OCI-LY1 (cell line): ENCODE measurements around the gene CACNA1I.

ENCODE experiments used
- H2AFZ ChIP-seq: fragments of 200-600 bp; sonication (generic), shearing (Covaris generic); 2 replicates; pipeline ENCODE4 v1.6.0; 2014; ENCODE audit warnings: antibody characterized with exemption, mild to moderate bottlenecking, low read length
- H3F3A ChIP-seq: fragments of 200-600 bp; sonication (generic), shearing (Covaris generic); 2 replicates; pipeline ENCODE4 v1.6.0; 2014; ENCODE audit warnings: mild to moderate bottlenecking, antibody characterized with exemption, low read length, moderate library complexity; ENCODE audit not compliant: insufficient read depth
- H3K27ac ChIP-seq: fragments of 200-600 bp; sonication (generic); 2 replicates; pipeline ENCODE4 v1.5.1; 2014; ENCODE audit warnings: low read length, mixed run types, mild to moderate bottlenecking, low read depth; ENCODE audit not compliant: poor library complexity, severe bottlenecking
- H3K27me3 ChIP-seq: fragments of 200-600 bp; sonication (generic); 2 replicates; pipeline ENCODE4 v1.6.0; 2014; ENCODE audit warnings: antibody characterized with exemption, mild to moderate bottlenecking, low read length, moderate library complexity; ENCODE audit not compliant: insufficient read depth
- H3K36me3 ChIP-seq: fragments of 200-600 bp; sonication (generic); 2 replicates; pipeline ENCODE4 v1.6.1; 2014; ENCODE audit warnings: mild to moderate bottlenecking, antibody characterized with exemption, low read length, moderate library complexity, mixed read lengths; ENCODE audit not compliant: insufficient read depth
- H3K4me1 ChIP-seq: fragments of 200-600 bp; sonication (generic); 2 replicates; pipeline ENCODE4 v1.5.1; 2014; ENCODE audit warnings: mild to moderate bottlenecking, low read length, moderate library complexity; ENCODE audit not compliant: insufficient read depth, severe bottlenecking
- H3K4me2 ChIP-seq: fragments of 200-600 bp; sonication (generic), shearing (Covaris generic); 2 replicates; pipeline ENCODE4 v1.6.1; 2014; ENCODE audit warnings: low read length
- H3K4me3 ChIP-seq: fragments of 200-600 bp; sonication (generic); 2 replicates; pipeline ENCODE4 v1.5.1; 2014; ENCODE audit warnings: low read length, low read depth, mild to moderate bottlenecking, mixed read lengths; ENCODE audit not compliant: poor library complexity, severe bottlenecking
- H3K79me2 ChIP-seq: fragments of 200-600 bp; shearing (Covaris generic); 2 replicates; pipeline ENCODE4 v1.6.1; 2016; ENCODE audit warnings: mixed run types, low read length, mixed read lengths; ENCODE audit not compliant: insufficient read depth
- H3K9ac ChIP-seq: fragments of 200-600 bp; sonication (generic), shearing (Covaris generic); 2 replicates; pipeline ENCODE4 v1.6.1; 2014; ENCODE audit warnings: mild to moderate bottlenecking, low read length, mixed read lengths
- H3K9me2 ChIP-seq: fragments of 200-600 bp; sonication (generic), shearing (Covaris generic); 2 replicates; pipeline ENCODE4 v1.6.1; 2014; ENCODE audit warnings: low read depth, mild to moderate bottlenecking, low read length, mixed read lengths
- H3K9me3 ChIP-seq: fragments of 200-600 bp; shearing (Covaris generic); 2 replicates; pipeline ENCODE4 v1.6.1; 2014; ENCODE audit warnings: low read length, mixed read lengths
- H4K20me1 ChIP-seq: fragments of 200-600 bp; sonication (generic), shearing (Covaris generic); 2 replicates; pipeline ENCODE4 v1.6.0; 2016; ENCODE audit warnings: mild to moderate bottlenecking, low read length; ENCODE audit not compliant: insufficient read depth
- CTCF ChIP-seq: fragments of 200-600 bp; sonication (generic), shearing (Covaris generic); IDR thresholded peaks from 2 replicates; pipeline ENCODE4 v1.5.1; 2017; ENCODE audit warnings: mild to moderate bottlenecking, antibody characterized with exemption, low read length, moderate library complexity, mixed read lengths
- EZH2 ChIP-seq: fragments of 200-600 bp; sonication (generic), shearing (Covaris generic); IDR thresholded peaks from 2 replicates; pipeline ENCODE4 v1.8.0; 2017; ENCODE audit warnings: borderline replicate concordance, mixed run types, mild to moderate bottlenecking, antibody characterized with exemption, low read length, moderate library complexity, mixed read lengths

Gene CACNA1I

GRCh38 chr22:39710380-39711150, 140.0 kb downstream of the CACNA1I start:
- Histone ChIP-seq H3K4me1 (no peaks in the 10 kb centered on the region), H3K9ac (no peak overlapping the region), H3K27me3 (peaks cover 9% of the 10 kb centered on the region; the same call in 1 of the 2 replicates), H3K4me2 (no peak overlapping the region), H3K9me2 (no peaks in the 10 kb centered on the region), H2AFZ (no peak overlapping the region), H3K79me2 (no peaks in the 10 kb centered on the region), H3K36me3 (no peaks in the 10 kb centered on the region), H3K4me3 (no peak overlapping the region), H3K27ac (no peak overlapping the region), H4K20me1 (no peaks in the 10 kb centered on the region), H3F3A (no peaks in the 10 kb centered on the region), H3K9me3 (no peaks in the 10 kb centered on the region)
- TF ChIP-seq EZH2 (no peak), CTCF (no peak)

- TF ChIP-seq EZH2 (no peak), CTCF (no peak)
- Histone ChIP-seq H3F3A (no peaks in the 10 kb centered on the region), H3K9me2 (no peaks in the 10 kb centered on the region), H3K36me3 (no peaks in the 10 kb centered on the region), H3K4me2 (no peak overlapping the region), H2AFZ (no peak overlapping the region), H3K79me2 (no peaks in the 10 kb centered on the region), H3K27me3 (0 out of 2 replicates have a peak, but pooled peaks cover 6% of the 10 kb centered on the region), H3K27ac (no peak overlapping the region), H3K9ac (no peak overlapping the region), H4K20me1 (no peaks in the 10 kb centered on the region), H3K4me3 (no peak overlapping the region), H3K4me1 (no peaks in the 10 kb centered on the region), H3K9me3 (no peaks in the 10 kb centered on the region)
These were observed 141.5 kb downstream of the CACNA1I start for GRCh38 chr22:39712081-39712480.

- Histone ChIP-seq H3K4me1 (no peaks in the 10 kb centered on the region), H3F3A (no peaks in the 10 kb centered on the region), H3K9ac (no peak overlapping the region), H3K27ac (no peak overlapping the region), H4K20me1 (no peaks in the 10 kb centered on the region), H2AFZ (no peak overlapping the region), H3K27me3 (0 out of 2 replicates have a peak, but pooled peaks cover 6% of the 10 kb centered on the region), H3K9me3 (no peaks in the 10 kb centered on the region), H3K9me2 (no peaks in the 10 kb centered on the region), H3K79me2 (no peaks in the 10 kb centered on the region), H3K4me2 (no peak overlapping the region), H3K36me3 (no peaks in the 10 kb centered on the region), H3K4me3 (no peak overlapping the region)
- TF ChIP-seq EZH2 (no peak), CTCF (no peak)
These were observed 142.4 kb downstream of the CACNA1I start for GRCh38 chr22:39712751-39713525.
